H1 (cell line): ENCODE measurements around the gene CYBB. TPM values are rescaled to one million over a fixed set of nuclear protein-coding genes. Genes with fewer than 3 reads are reported as not detected.

Experiments used
- CHD7 ChIP-seq: fragments of 300-600 bp; sonication (generic); IDR thresholded peaks from 2 replicates; pipeline ENCODE4 v1.7.1; 2012; ENCODE audit warnings: low read length, moderate library complexity, mild to moderate bottlenecking, inconsistent platforms; ENCODE audit not compliant: insufficient replicate concordance
- polyA plus RNA-seq, 7 experiments: library from polyadenylated mRNA; depleted of rRNA in 3 of 7; stranded (reverse) in 5 of 7; unstranded in 2 of 7; fragments of >200 nt in 5 of 7; fragments of 200-250 nt in 2 of 7; gene quantifications; 1 replicate in 5 of 7; 2 replicates in 1 of 7; 4 replicates in 1 of 7; pipeline versions ENCODE4 v1.2.1 to v1.2.3, GENCODE V29; 2011 to 2013; ENCODE audit warnings: missing spikeins in 2 of 7, mixed read lengths in 2 of 7
- total RNA-seq: library from RNA; stranded (reverse); fragmentation: NEBNext Ultra II Directional; extraction: Animal tissue kit (Norgen Biotek cat#: 25700); gene quantifications from 2 replicates; pipeline ENCODE4 v1.2.1, GENCODE V29; 2021

Gene CYBB
- total and polyA plus RNA-seq, 2 of the 8 experiments (the other 6 are each of a cell fraction or from before 2014, with no cell fraction given): 0.03 to 0.09 TPM

- no peak for TF ChIP-seq CHD7
- TF ChIP-seq, all 59 proteins: peak for 0
Observed at GRCh38 chrX:37796310-37796709, 16.5 kb downstream of the CYBB start (continued).
